Endothelial cell of umbilical vein (primary cell): Measurements from ENCODE around the gene IP6K1. TPM values are rescaled to one million over a fixed set of nuclear protein-coding genes. Genes with fewer than 3 reads are reported as not detected.

Experiments used
- BruUV-seq: library from RNA; stranded (reverse); fragments of 400-500 nt; replicated peaks from 2 replicates; lab custom pipeline; 2021; lab: Mats Ljungman, UMichigan
- CTCF ChIA-PET: fragments of 300-600, 350-600 bp; sonication (Branson Sonifier 250); formaldehyde crosslinking; loops from one replicate; lab custom pipeline; 2021; ENCODE audit warnings: antibody characterized with exemption, inconsistent platforms; lab: Charles Lee
- POLR2A ChIA-PET: fragments of 300-600, 350-600 bp; sonication (Branson Sonifier 250); formaldehyde crosslinking; loops from one replicate; lab custom pipeline; 2021; ENCODE audit warnings: antibody characterized with exemption, inconsistent platforms; lab: Charles Lee
- DNase-seq: peaks from one replicate; pipeline ENCODE4 v3.0.0-alpha.2; 2011; ENCODE audit warnings: low read depth, low spot score
- FAIRE-seq: peaks from 2 replicates; lab custom pipeline; 2011; peaks lifted over from hg19 to GRCh38; lab: Jason Lieb, UNC
- H2AFZ ChIP-seq: 2 replicates; pipeline ENCODE4 v1.6.0; 2012; ENCODE audit warnings: low read depth, low read length, control low read depth, inconsistent platforms
- H3K27ac ChIP-seq: 2 replicates; pipeline ENCODE4 v1.5.1; 2011; ENCODE audit warnings: low read depth, mild to moderate bottlenecking, control low read depth, low read length, moderate library complexity; ENCODE audit not compliant: insufficient read depth
- H3K27me3 ChIP-seq, 2 experiments: 2 replicates each; pipeline versions ENCODE4 v1.6.0 to v1.6.1; 2011; ENCODE audit warnings: low read length in 2 of 2, mixed read lengths in 1 of 2; ENCODE audit not compliant: control insufficient read depth in 2 of 2, insufficient read depth in 2 of 2
- H3K36me3 ChIP-seq, 2 experiments: 2 replicates in 1 of 2; 3 replicates in 1 of 2; pipeline ENCODE4 v1.5.1; 2011; ENCODE audit warnings: low read length in 2 of 2, mild to moderate bottlenecking in 1 of 2, moderate library complexity in 1 of 2; ENCODE audit not compliant: control insufficient read depth in 2 of 2, insufficient read depth in 2 of 2; ENCODE audit errors: extremely low read depth in 1 of 2
- H3K4me1 ChIP-seq: 3 replicates; pipeline ENCODE4 v1.5.1; 2011; ENCODE audit warnings: mild to moderate bottlenecking, low read length; ENCODE audit not compliant: control insufficient read depth, insufficient read depth; ENCODE audit errors: extremely low read depth
- H3K4me2 ChIP-seq: 2 replicates; pipeline ENCODE4 v1.6.1; 2011; ENCODE audit warnings: low read length, control low read depth, mixed read lengths; ENCODE audit not compliant: insufficient read depth
- H3K4me3 ChIP-seq, 3 experiments: fragments of 200-600 bp in 1 of 3; sonication (generic), shearing (Covaris generic) in 1 of 3; replicated peaks in 1 of 3; 2 replicates each; pipeline ENCODE4 v1.5.1; 2011 to 2016; ENCODE audit warnings: control low read depth in 3 of 3, low read length in 3 of 3, mild to moderate bottlenecking in 2 of 3, inconsistent platforms in 1 of 3, low read depth in 1 of 3, moderate library complexity in 1 of 3; ENCODE audit not compliant: insufficient read depth in 1 of 3
- H3K79me2 ChIP-seq: 2 replicates; pipeline ENCODE4 v1.6.0; 2012; ENCODE audit warnings: low read length, inconsistent platforms; ENCODE audit not compliant: control insufficient read depth, insufficient read depth
- H3K9ac ChIP-seq: replicated peaks from 2 replicates; pipeline ENCODE3; 2011; ENCODE audit warnings: low read length, control low read depth; ENCODE audit not compliant: insufficient read depth; ENCODE audit errors: extremely low read depth
- H3K9me1 ChIP-seq: replicated peaks from 3 replicates; pipeline ENCODE4 v1.6.0; 2011; ENCODE audit warnings: mild to moderate bottlenecking, low read length; ENCODE audit not compliant: control insufficient read depth, insufficient read depth; ENCODE audit errors: extremely low read depth
- H3K9me3 ChIP-seq: replicated peaks from 2 replicates; pipeline ENCODE4 v1.5.1; 2012; ENCODE audit warnings: low read length, inconsistent platforms; ENCODE audit not compliant: control insufficient read depth, insufficient read depth
- H4K20me1 ChIP-seq: replicated peaks from 2 replicates; pipeline ENCODE3; 2011; ENCODE audit warnings: mild to moderate bottlenecking, low read length; ENCODE audit not compliant: control insufficient read depth, insufficient read depth; ENCODE audit errors: extremely low read depth
- EZH2 ChIP-seq: IDR thresholded peaks from 2 replicates; pipeline ENCODE4 v1.6.1; 2012; ENCODE audit warnings: borderline replicate concordance, low read depth, mild to moderate bottlenecking, moderate library complexity, low read length, inconsistent platforms; ENCODE audit not compliant: severe bottlenecking
- FOS ChIP-seq: IDR thresholded peaks from 2 replicates; pipeline ENCODE4 v1.6.1; 2011; ENCODE audit warnings: mild to moderate bottlenecking, low read length, moderate library complexity, borderline replicate concordance; ENCODE audit not compliant: insufficient read depth
- GATA2 ChIP-seq: IDR thresholded peaks from 2 replicates; pipeline ENCODE4 v1.7.0; 2011; ENCODE audit warnings: low read depth, mild to moderate bottlenecking, moderate library complexity, mixed read lengths, low read length; ENCODE audit not compliant: insufficient read length, insufficient read depth
- JUN ChIP-seq: IDR thresholded peaks from 2 replicates; pipeline ENCODE4 v1.6.1; 2011; ENCODE audit warnings: borderline replicate concordance, low read depth; ENCODE audit not compliant: insufficient read length, insufficient read depth
- MYC ChIP-seq: IDR thresholded peaks from one replicate; pipeline ENCODE4 v1.6.1; 2011; ENCODE audit warnings: mild to moderate bottlenecking, low read depth, low read length
- POLR2A ChIP-seq: IDR thresholded peaks from 2 replicates; pipeline ENCODE4 v1.6.1; 2012; ENCODE audit warnings: low read depth, mild to moderate bottlenecking, control low read depth, low read length
- POLR2AphosphoS5 ChIP-seq: IDR thresholded peaks from 2 replicates; pipeline ENCODE4 v1.6.1; 2012; ENCODE audit warnings: low read depth, mild to moderate bottlenecking, control low read depth, low read length, moderate library complexity; ENCODE audit not compliant: insufficient read depth
- dilution Hi-C: fragments of 300-500 bp; cut with MboI; formaldehyde crosslinking; loops from one replicate; pipeline ENCODE4 v1.15.0; 2019; ENCODE audit warnings: low sequenced_read_pairs; ENCODE audit not compliant: extremely low pct_ligation_motif_present
- intact Hi-C: fragments of 100-400 bp; cut with micrococcal nuclease; formaldehyde crosslinking; loops from one replicate; pipeline ENCODE4 v1.10.0; 2022
- polyA plus RNA-seq, 4 experiments: library from polyadenylated mRNA; depleted of rRNA in 3 of 4; stranded (reverse) in 3 of 4; unstranded in 1 of 4; fragments of >200 nt; gene quantifications; 2 replicates each; pipeline versions ENCODE4 v1.2.1 to v1.2.3, GENCODE V29; 2011 to 2012; ENCODE audit warnings: missing spikeins in 1 of 4
- total RNA-seq: library from RNA; stranded (reverse); gene quantifications from 2 replicates; pipeline ENCODE4 v1.2.3, GENCODE V29; 2021
- TF ChIP-seq, protein P1 (sequence below): IDR thresholded peaks from 2 replicates; pipeline ENCODE4 v1.6.1; 2011; ENCODE audit not compliant: insufficient read depth, insufficient read length
- TF ChIP-seq, protein P2 (sequence below), 2 donors: IDR thresholded peaks; 1 replicate in 1 of 2; 2 replicates in 1 of 2; pipeline ENCODE4 v1.5.1; 2011; ENCODE audit warnings: low read length in 2 of 2, mild to moderate bottlenecking in 2 of 2, moderate library complexity in 2 of 2, control low read depth in 1 of 2, inconsistent platforms in 1 of 2, low read depth in 1 of 2; ENCODE audit not compliant: insufficient read depth in 1 of 2; ENCODE audit errors: extremely low read depth in 1 of 2

Gene IP6K1
- total and polyA plus RNA-seq, 2 donors (not counting 3 experiments of a cell fraction or from before 2014, with no cell fraction given) = 42.7 to 60.8 TPM

DNA sequence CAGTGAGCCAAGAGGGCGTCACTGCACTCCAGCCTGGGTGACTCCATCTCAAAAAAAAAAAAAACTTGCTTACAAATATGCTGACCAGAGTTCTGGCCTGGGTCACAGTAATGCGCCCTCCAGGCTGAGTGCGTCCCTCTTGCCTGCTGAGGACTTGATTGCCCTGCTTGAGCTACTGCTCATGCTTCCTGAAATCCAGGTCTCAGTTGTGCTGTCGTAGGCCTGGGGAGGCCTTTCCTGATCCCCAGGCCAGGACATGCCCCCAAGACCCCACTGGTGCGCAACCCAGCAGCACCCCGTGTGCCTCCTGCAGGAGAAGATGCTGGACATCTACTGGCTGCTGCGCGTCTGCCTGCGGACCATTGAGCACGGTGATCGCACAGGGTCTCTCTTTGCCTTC lies 74.2 kb downstream of the IP6K1 start:
- BruUV-seq = no TSS peak
- H3K4me3 ChIP-seq = no peak overlapping the region
- H3K9me3 ChIP-seq = no peaks in the 10 kb centered on the region
- intact Hi-C loops (no loop called here), dilution Hi-C loops (no loop called here)
- H3K36me3 ChIP-seq = peaks cover 0 to 3% of the 10 kb centered on the region in 2 experiments
- ChIA-PET CTCF (interaction anchor here (1.1 kb wide), 1 partner anchor 11 kb away, joined by 3 read pairs; no protein-coding TSS in a partner anchor), POLR2A (no interaction called here)
- H3K27me3 ChIP-seq = no peaks in the 10 kb centered on the region
- no peak for FAIRE-seq
- H3K4me2 ChIP-seq = no peak overlapping the region
- no peaks in the 10 kb centered on the region for H3K9me1 ChIP-seq
- no peak overlapping the region for H3K27ac ChIP-seq
- TF ChIP-seq POLR2A (no peak), JUN (no peak), POLR2AphosphoS5 (no peak), EZH2 (no peak), GATA2 (no peak), MYC (no peak), FOS (no peak)
- TF ChIP-seq, protein P1, sequence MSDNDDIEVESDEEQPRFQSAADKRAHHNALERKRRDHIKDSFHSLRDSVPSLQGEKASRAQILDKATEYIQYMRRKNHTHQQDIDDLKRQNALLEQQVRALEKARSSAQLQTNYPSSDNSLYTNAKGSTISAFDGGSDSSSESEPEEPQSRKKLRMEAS = no peak
- TF ChIP-seq, protein P2, sequence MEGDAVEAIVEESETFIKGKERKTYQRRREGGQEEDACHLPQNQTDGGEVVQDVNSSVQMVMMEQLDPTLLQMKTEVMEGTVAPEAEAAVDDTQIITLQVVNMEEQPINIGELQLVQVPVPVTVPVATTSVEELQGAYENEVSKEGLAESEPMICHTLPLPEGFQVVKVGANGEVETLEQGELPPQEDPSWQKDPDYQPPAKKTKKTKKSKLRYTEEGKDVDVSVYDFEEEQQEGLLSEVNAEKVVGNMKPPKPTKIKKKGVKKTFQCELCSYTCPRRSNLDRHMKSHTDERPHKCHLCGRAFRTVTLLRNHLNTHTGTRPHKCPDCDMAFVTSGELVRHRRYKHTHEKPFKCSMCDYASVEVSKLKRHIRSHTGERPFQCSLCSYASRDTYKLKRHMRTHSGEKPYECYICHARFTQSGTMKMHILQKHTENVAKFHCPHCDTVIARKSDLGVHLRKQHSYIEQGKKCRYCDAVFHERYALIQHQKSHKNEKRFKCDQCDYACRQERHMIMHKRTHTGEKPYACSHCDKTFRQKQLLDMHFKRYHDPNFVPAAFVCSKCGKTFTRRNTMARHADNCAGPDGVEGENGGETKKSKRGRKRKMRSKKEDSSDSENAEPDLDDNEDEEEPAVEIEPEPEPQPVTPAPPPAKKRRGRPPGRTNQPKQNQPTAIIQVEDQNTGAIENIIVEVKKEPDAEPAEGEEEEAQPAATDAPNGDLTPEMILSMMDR (IDR thresholded peaks at IDR 0.05; ENCODE audit: extremely low read depth in 1 of 2, insufficient read depth in 1 of 2, low read depth in 1 of 2, low read length in 2 of 2) = no peak
- no peak overlapping the region for H3K9ac ChIP-seq
- DNase-seq = no peak
- H2AFZ ChIP-seq = no peak overlapping the region
- H3K4me1 ChIP-seq = no peaks in the 10 kb centered on the region
- H3K79me2 ChIP-seq = no peaks in the 10 kb centered on the region
- no peaks in the 10 kb centered on the region for H4K20me1 ChIP-seq
